Hypothalamus (tissue), 51 donors: ENCODE data around the gene FAM180A.
"Not testable (repeated sequence)": the region's sequence is repeated elsewhere in the genome, so short reads cannot be mapped to it uniquely, and the experiment has no call there.

Source experiments
- DNase-seq, 51 donors: peaks; one replicate each; lab custom pipeline; 2025; lab: John Stamatoyannopoulos, UW

FAM180A gene

GRCh38 chr7:135715055-135715522 is 33.5 kb downstream of the FAM180A start:
- no peak for DNase-seq

GRCh38 chr7:135714534-135715009 is 34.0 kb downstream of the FAM180A start:
- no peak for DNase-seq

- DNase-seq = no peak
These were observed 34.7 kb downstream of the FAM180A start for GRCh38 chr7:135713836-135714470.

- DNase-seq = no peak
These were observed 35.8 kb downstream of the FAM180A start for GRCh38 chr7:135712796-135713195.

GRCh38 chr7:135712182-135712782 is 36.3 kb downstream of the FAM180A start:
- no peak for DNase-seq

- DNase-seq = no peak
These were observed 37.5 kb downstream of the FAM180A start for GRCh38 chr7:135711139-135711469.

GRCh38 chr7:135710417-135711138 is 38.0 kb downstream of the FAM180A start:
- no peak for DNase-seq

GRCh38 chr7:135709508-135709907 is 39.1 kb downstream of the FAM180A start:
- DNase-seq = no peak

GRCh38 chr7:135708041-135708440 is 40.6 kb downstream of the FAM180A start:
- DNase-seq = no peak

- no peak for DNase-seq
These were observed 41.0 kb downstream of the FAM180A start for GRCh38 chr7:135707570-135707966.

GRCh38 chr7:135706858-135707569 is 41.6 kb downstream of the FAM180A start:
- no peak for DNase-seq

GRCh38 chr7:135706038-135706742 is 42.4 kb downstream of the FAM180A start:
- DNase-seq = no peak

- DNase-seq = no peak
These were observed 43.9 kb downstream of the FAM180A start for GRCh38 chr7:135704698-135705097.

GRCh38 chr7:135704074-135704473 is 44.5 kb downstream of the FAM180A start:
- no peak for DNase-seq

GRCh38 chr7:135697276-135698049 is 51.1 kb downstream of the FAM180A start:
- DNase-seq = no peak

GRCh38 chr7:135693558-135693957 is 55.1 kb downstream of the FAM180A start:
- DNase-seq = no peak

GRCh38 chr7:135692606-135693005 is 56.0 kb downstream of the FAM180A start:
- not testable (repeated sequence) for DNase-seq

- no peak for DNase-seq
These were observed 56.6 kb downstream of the FAM180A start for GRCh38 chr7:135692055-135692454.

GRCh38 chr7:135690566-135690965 is 58.0 kb downstream of the FAM180A start:
- DNase-seq = no peak

GRCh38 chr7:135687466-135687865 is 61.1 kb downstream of the FAM180A start:
- DNase-seq = no peak
